GM12878 (cell line): Measurements from ENCODE around the gene SLC22A3. TPM values are rescaled to one million over a fixed set of nuclear protein-coding genes. Genes with fewer than 3 reads are reported as not detected.
"Not testable (repeated sequence)": the region's sequence is repeated elsewhere in the genome, so short reads cannot be mapped to it uniquely, and the experiment has no call there.

Experiments used
- ATAC-seq: fragments of 200-7000 bp; cut with Tn5 transposase; 3 replicates; pipeline ENCODE4 v1.9.1; 2020; ENCODE audit warnings: mild to moderate bottlenecking, moderate library complexity
- BruUV-seq: library from RNA; stranded (reverse); fragments of 400-500 nt; replicated peaks from 2 replicates; lab custom pipeline; 2021; lab: Mats Ljungman, UMichigan
- CTCF ChIA-PET: fragments of 300-600 bp; sonication (Branson Sonifier 250); formaldehyde crosslinking; extraction: SDS; loops from one replicate; lab custom pipeline; 2021; ENCODE audit warnings: inconsistent platforms; lab: Yijun Ruan, JAX
- POLR2A ChIA-PET: fragments of 350-600 bp; formaldehyde crosslinking; extraction: SDS; loops from one replicate; lab custom pipeline; 2021; ENCODE audit warnings: inconsistent platforms; lab: Charles Lee
- RAD21 ChIA-PET: fragments of 300-600 bp; sonication (Branson Sonifier 250); formaldehyde crosslinking; loops from one replicate; lab custom pipeline; 2023; ENCODE audit warnings: antibody characterized with exemption; ENCODE audit not compliant: unreplicated experiment; lab: Charles Lee
- SMC1A ChIA-PET: fragments of 300-600 bp; sonication (Branson Sonifier 250); formaldehyde crosslinking; loops from one replicate; lab custom pipeline; 2023; ENCODE audit not compliant: unreplicated experiment, uncharacterized antibody; lab: Charles Lee
- DNase-seq: peaks from one replicate; pipeline ENCODE4 v3.0.0-alpha.2; 2011; ENCODE audit warnings: low read depth, low spot score
- FAIRE-seq: peaks from 3 replicates; lab custom pipeline; 2011; peaks lifted over from hg19 to GRCh38; lab: Jason Lieb, UNC
- H2AFZ ChIP-seq: 2 replicates; pipeline ENCODE4 v1.6.0; 2011; ENCODE audit warnings: low read depth, low read length, control low read depth; ENCODE audit not compliant: control insufficient read depth
- H3K27ac ChIP-seq: 2 replicates; pipeline ENCODE4 v1.5.1; 2011; ENCODE audit warnings: control low read depth; ENCODE audit not compliant: control insufficient read depth, insufficient read depth
- H3K27me3 ChIP-seq, 2 experiments: replicated peaks in 1 of 2; 2 replicates each; pipeline versions ENCODE4 v1.6.0 to v1.6.1; 2011; ENCODE audit warnings: low read length in 1 of 2; ENCODE audit not compliant: control insufficient read depth in 2 of 2, insufficient read depth in 2 of 2
- H3K36me3 ChIP-seq, 2 experiments: 2 replicates each; pipeline ENCODE4 v1.5.1; 2011; ENCODE audit warnings: low read length in 1 of 2; ENCODE audit not compliant: control insufficient read depth in 2 of 2, insufficient read depth in 2 of 2
- H3K4me1 ChIP-seq: 2 replicates; pipeline ENCODE4 v1.6.1; 2011; ENCODE audit warnings: mild to moderate bottlenecking, low read length, moderate library complexity, mixed read lengths; ENCODE audit not compliant: control insufficient read depth, insufficient read depth
- H3K4me2 ChIP-seq: 2 replicates; pipeline ENCODE4 v1.6.0; 2011; ENCODE audit warnings: control low read depth; ENCODE audit not compliant: control insufficient read depth, insufficient read depth
- H3K4me3 ChIP-seq: fragments of 200-600 bp; sonication (generic); 2 replicates; pipeline ENCODE4 v1.5.1; 2016
- H3K79me2 ChIP-seq: 2 replicates; pipeline ENCODE4 v1.6.0; 2011; ENCODE audit warnings: low read length; ENCODE audit not compliant: control insufficient read depth, insufficient read depth
- H3K9ac ChIP-seq: 2 replicates; pipeline ENCODE4 v1.8.0; 2011; ENCODE audit warnings: low read length, control low read depth, mixed read lengths; ENCODE audit not compliant: control insufficient read depth, insufficient read depth
- H3K9me3 ChIP-seq: replicated peaks from 3 replicates; pipeline ENCODE4 v1.5.1; 2011; ENCODE audit warnings: mild to moderate bottlenecking, low read length; ENCODE audit not compliant: control insufficient read depth, insufficient read depth
- H4K20me1 ChIP-seq: 2 replicates; pipeline ENCODE4 v1.6.0; 2011; ENCODE audit not compliant: control insufficient read depth, insufficient read depth
- BCLAF1 ChIP-seq: fragments of 450-650 bp; IDR thresholded peaks from 2 replicates; pipeline ENCODE4 v1.6.1; 2017; ENCODE audit warnings: antibody characterized with exemption, mild to moderate bottlenecking, moderate library complexity
- NR2C1 ChIP-seq: fragments of 450-650 bp; IDR thresholded peaks from 2 replicates; pipeline ENCODE4 v1.6.1; 2017; ENCODE audit warnings: antibody characterized with exemption, mild to moderate bottlenecking, moderate library complexity
- POLR2A ChIP-seq: IDR thresholded peaks from 2 replicates; pipeline ENCODE4 v1.6.1; 2011; ENCODE audit warnings: low read depth, mild to moderate bottlenecking, low read length
- WGBS: methylation state at CpG from one replicate; pipeline ENCODE4 v1.1.6; 2016; ENCODE audit warnings: low lambda C conversion rate; ENCODE audit not compliant: insufficient replicate concordance, insufficient coverage; ENCODE audit errors: missing lambda C conversion rate; 5-methylcytosine and 5-hydroxymethylcytosine counted together
- in situ Hi-C: fragments of 300-500 bp; cut with MboI; formaldehyde crosslinking; loops from 9 replicates; pipeline ENCODE4 v1.14.3; 2018; ENCODE audit warnings: mixed read lengths
- intact Hi-C: fragments of 100-400 bp; cut with micrococcal nuclease; formaldehyde crosslinking; loops from one replicate; pipeline ENCODE4 v1.14.2; 2022; ENCODE audit not compliant: unreplicated experiment
- polyA plus RNA-seq, 11 experiments: library from polyadenylated mRNA; depleted of rRNA in 4 of 11; unstranded in 6 of 11; stranded (reverse) in 5 of 11; fragments of >200 nt; fragmentation: Nextera tagmentation in 4 of 11; fragmentation: Illumina TruSeq in 1 of 11; extraction: Ambion mirVana in 4 of 11; extraction: Trizol in 1 of 11; gene quantifications; 1 replicate in 1 of 11; 2 replicates in 10 of 11; pipeline versions ENCODE4 v1.2.1 to v1.2.3, GENCODE V29; 2011 to 2016; ENCODE audit warnings: inconsistent platforms in 2 of 11, missing spikeins in 2 of 11, low read depth in 1 of 11
- total RNA-seq, 4 experiments: library from RNA; depleted of rRNA in 3 of 4; stranded (reverse); fragments of >200 nt in 3 of 4; fragmentation: Illumina TruSeq in 1 of 4; extraction: Trizol in 1 of 4; gene quantifications; 2 replicates each; pipeline versions ENCODE4 v1.2.1 to v1.2.3, GENCODE V29; 2013 to 2021

Gene SLC22A3
- total and polyA plus RNA-seq, 10 of the 15 experiments (the other 5 are each of a cell fraction or from before 2014, with no cell fraction given), result 0.07 to 0.15 TPM; not detected in 8

GRCh38 chr6:160391419-160392116 lies 43.4 kb downstream of the SLC22A3 start (continued):
- TF ChIP-seq BCLAF1 (no peak), NR2C1 (no peak), POLR2A (no peak)

GRCh38 chr6:160393442-160393841 lies 45.3 kb downstream of the SLC22A3 start:
- ATAC-seq, in situ Hi-C loops, DNase-seq, H3K9me3 ChIP-seq, H3K4me1 ChIP-seq, H3K79me2 ChIP-seq, BruUV-seq, H2AFZ ChIP-seq, RAD21 ChIA-PET, H3K27me3 ChIP-seq, H3K4me3 ChIP-seq, intact Hi-C loops, H3K27ac ChIP-seq, H3K4me2 ChIP-seq, POLR2A ChIA-PET, FAIRE-seq, H3K9ac ChIP-seq, H4K20me1 ChIP-seq, H3K36me3 ChIP-seq: not testable (repeated sequence)
- no CpG with 5 or more reads among the region's 1 CpG for WGBS
- CTCF ChIA-PET, result interaction anchor here (1.2 kb wide), 1 partner anchor 126 kb away, joined by 3 read pairs; no protein-coding TSS in a partner anchor
- SMC1A ChIA-PET, result interaction anchor here (1.3 kb wide), 1 partner anchor 55 kb away, joined by 3 read pairs; no protein-coding TSS in a partner anchor
